Erythroblast (primary cell): ENCODE data around the gene NCAPD2.

Source experiments
- GATA1 ChIP-seq: IDR thresholded peaks from 2 replicates; pipeline ENCODE4 v1.6.1; 2011; ENCODE audit warnings: low read depth, mild to moderate bottlenecking, control low read depth, low read length, moderate library complexity
- POLR2A ChIP-seq: IDR thresholded peaks from 2 replicates; pipeline ENCODE4 v1.6.1; 2011; ENCODE audit warnings: mild to moderate bottlenecking, low read length

DNA sequence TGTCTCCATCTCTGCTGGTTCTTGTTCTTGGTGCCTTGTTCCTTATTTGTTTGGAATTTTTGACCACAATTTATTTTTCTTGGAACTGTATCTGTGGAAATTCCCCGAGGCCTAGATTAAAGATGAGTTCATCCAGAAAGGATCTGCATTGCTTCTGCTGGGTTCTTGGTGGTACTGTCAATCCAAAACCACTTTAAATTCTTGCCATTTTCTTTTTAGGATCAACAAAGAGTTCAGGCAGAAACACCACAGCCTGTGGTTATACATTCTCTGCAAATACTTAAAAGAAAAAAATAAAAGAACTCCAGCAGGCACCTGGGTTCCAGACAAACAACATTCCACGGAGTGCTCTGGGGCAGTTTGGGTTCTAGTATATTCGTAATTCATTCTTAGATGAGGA, 17.4 kb upstream of the NCAPD2 start:
- TF ChIP-seq POLR2A = no peak
- TF ChIP-seq GATA1 = no peak
